Heart left ventricle (tissue), 16 donors: ENCODE measurements around the gene MGMT. TPM values are rescaled to one million over a fixed set of nuclear protein-coding genes. Genes with fewer than 3 reads are reported as not detected.

Experiments used
- ATAC-seq, 4 donors: fragments of 200-7000 bp; cut with Tn5 transposase; one replicate each; pipeline ENCODE4 v1.9.1; 2020 to 2022; ENCODE audit warnings: moderate library complexity in 4 of 4, mild to moderate bottlenecking in 3 of 4, moderate number of reproducible peaks in 1 of 4
- DNase-seq, 5 donors: peaks; one replicate each; pipeline ENCODE4 v3.0.0-alpha.2; 2020
- H3K27ac ChIP-seq, 12 donors: fragments of 200-600 bp; sonication (generic) in 4 of 12; one replicate each; pipeline versions ENCODE4 v1.5.0 to v1.8.0; 2016 to 2022; ENCODE audit warnings: mild to moderate bottlenecking in 2 of 12
- H3K27me3 ChIP-seq, 9 donors: fragments of 200-600 bp; sonication (generic) in 2 of 9; one replicate each; pipeline versions ENCODE4 v1.5.1 to v1.8.0; 2016 to 2022; ENCODE audit warnings: mild to moderate bottlenecking in 3 of 9
- H3K36me3 ChIP-seq, 9 donors: fragments of 200-600 bp; sonication (generic) in 2 of 9; one replicate each; pipeline versions ENCODE4 v1.5.0 to v1.8.0; 2018 to 2022; ENCODE audit warnings: mild to moderate bottlenecking in 2 of 9
- H3K4me1 ChIP-seq, 12 donors: fragments of 200-600 bp; sonication (generic) in 4 of 12; one replicate each; pipeline versions ENCODE4 v1.5.0 to v1.8.0; 2016 to 2022; ENCODE audit warnings: mild to moderate bottlenecking in 3 of 12
- H3K4me3 ChIP-seq, 12 donors: fragments of 200-600 bp; sonication (generic) in 4 of 12; one replicate each; pipeline versions ENCODE4 v1.5.0 to v1.8.0; 2017 to 2022; ENCODE audit warnings: mild to moderate bottlenecking in 9 of 12, moderate library complexity in 4 of 12
- H3K9me3 ChIP-seq, 12 donors: fragments of 200-600 bp; sonication (generic) in 4 of 12; one replicate each; pipeline versions ENCODE4 v1.5.0 to v1.8.0; 2016 to 2022; ENCODE audit warnings: mild to moderate bottlenecking in 1 of 12
- POLR2A ChIP-seq, 2 donors: fragments of 450-650 bp; IDR thresholded peaks; one replicate each; pipeline ENCODE4 v1.6.1; 2017; ENCODE audit warnings: antibody characterized with exemption in 2 of 2, mild to moderate bottlenecking in 2 of 2, moderate library complexity in 2 of 2
- WGBS, 4 donors: extraction: QIAGEN DNeasy Blood & Tissue Kit in 2 of 4; methylation state at CpG; one replicate each; pipeline versions ENCODE4 v1.1.5 to v1.1.7; 2013 to 2018; 5-methylcytosine and 5-hydroxymethylcytosine counted together
- intact Hi-C, 10 donors: fragments of 100-400 bp; cut with DNase I; formaldehyde crosslinking; loops; one replicate each; pipeline versions ENCODE4 v1.11.1 to v1.14.2; 2022
- polyA plus RNA-seq, 2 donors: library from polyadenylated mRNA; stranded (reverse); fragments of 200-250 nt; gene quantifications; one replicate each; pipeline ENCODE4 v1.2.3, GENCODE V29; 2013
- total RNA-seq, 9 donors: library from RNA; depleted of rRNA in 2 of 9; stranded (reverse); fragments of >200 nt in 2 of 9; fragmentation: NEBNext Ultra II Directional in 3 of 9; extraction: Animal tissue kit (Norgen Biotek cat#: 25700) in 3 of 9; gene quantifications; one replicate each; pipeline versions ENCODE4 v1.1.0 to v1.2.4, GENCODE V29; 2016 to 2023
- TF ChIP-seq, protein P1 (sequence below), 12 donors: fragments of 200-600 bp; sonication (generic) in 4 of 12; IDR thresholded peaks; one replicate each; pipeline versions ENCODE4 v1.5.0 to v1.8.0; 2018 to 2022; ENCODE audit warnings: antibody characterized with exemption in 12 of 12, mild to moderate bottlenecking in 5 of 12
- donor health status: ischemic (EF 13 %, LVEDD 7.1; RV severe dilation, severe dysfunction).
- donor health status: healthy with polysubstance abuse.
- donor health status: DM: no; HTN: yes; CAD: no.
- donor health status: DM: no; HTN: no; CAD: no.
- donor health status: ischemic (EF 25% LVEDD 6.9; RV normal size, moderate dysfunction).
- donor health status: ischemic (EF 25% LVEDD 5.7; RV mildly dilated, moderate dysfunction).
- donor health status: healthy.
- donor health status: DM: yes; HTN: yes; CAD: no.
- donor health status: ischemic (EF 35%, LVEDD 5.7; RV mildly dilated, moderate dysfunction).
- donor health status: nonischemic (EF 11% LVEDD 7.7; RV severe dilation, severe dysfunction).
- donor health status: DM: yes; HTN: yes; CAD: no.
- donor health status: PGD.
- donor health status: ischemic (EF 29% LVEDD 5.4; RV normal size, mild dysfunction).
- donor health status: nonischemic (EF 23%, LVEDD 6.1; RV moderate dilation, normal function).

Gene MGMT
- total and polyA plus RNA-seq, 11 donors, result 6.2 to 25.3 (median 11.6) TPM

DNA sequence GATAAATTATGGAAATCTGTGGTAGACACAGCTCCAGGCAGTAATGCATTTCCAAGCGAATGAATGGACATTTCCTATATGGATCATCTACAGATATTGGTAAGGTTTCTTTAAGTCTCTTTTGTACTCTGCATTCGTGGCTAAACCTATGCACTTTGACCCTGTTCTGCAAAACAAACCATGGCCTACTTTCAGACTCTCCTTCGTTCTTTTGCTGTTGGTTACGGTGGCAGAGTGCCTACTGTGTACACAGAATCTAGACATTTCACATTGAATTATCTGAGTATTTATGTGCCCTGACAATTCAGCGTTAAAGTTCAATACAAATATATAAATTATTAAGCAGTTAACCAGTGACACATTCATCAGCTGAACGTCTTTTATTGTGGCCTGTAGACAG is 93.3 kb downstream of the MGMT start:
- Histone ChIP-seq H3K36me3 (no peaks in the 10 kb centered on the region), H3K27ac (no peak overlapping the region), H3K4me1 (no peaks in the 10 kb centered on the region), H3K4me3 (no peak overlapping the region), H3K27me3 (no peaks in the 10 kb centered on the region), H3K9me3 (no peaks in the 10 kb centered on the region)
- 92 to 94% (median 93%) methylated on average over 6 of the region's 6 CpGs for WGBS, 4 donors
- intact Hi-C loops, result no loop called here
- DNase-seq (no peak), ATAC-seq (no peak)
- TF ChIP-seq, protein P1, sequence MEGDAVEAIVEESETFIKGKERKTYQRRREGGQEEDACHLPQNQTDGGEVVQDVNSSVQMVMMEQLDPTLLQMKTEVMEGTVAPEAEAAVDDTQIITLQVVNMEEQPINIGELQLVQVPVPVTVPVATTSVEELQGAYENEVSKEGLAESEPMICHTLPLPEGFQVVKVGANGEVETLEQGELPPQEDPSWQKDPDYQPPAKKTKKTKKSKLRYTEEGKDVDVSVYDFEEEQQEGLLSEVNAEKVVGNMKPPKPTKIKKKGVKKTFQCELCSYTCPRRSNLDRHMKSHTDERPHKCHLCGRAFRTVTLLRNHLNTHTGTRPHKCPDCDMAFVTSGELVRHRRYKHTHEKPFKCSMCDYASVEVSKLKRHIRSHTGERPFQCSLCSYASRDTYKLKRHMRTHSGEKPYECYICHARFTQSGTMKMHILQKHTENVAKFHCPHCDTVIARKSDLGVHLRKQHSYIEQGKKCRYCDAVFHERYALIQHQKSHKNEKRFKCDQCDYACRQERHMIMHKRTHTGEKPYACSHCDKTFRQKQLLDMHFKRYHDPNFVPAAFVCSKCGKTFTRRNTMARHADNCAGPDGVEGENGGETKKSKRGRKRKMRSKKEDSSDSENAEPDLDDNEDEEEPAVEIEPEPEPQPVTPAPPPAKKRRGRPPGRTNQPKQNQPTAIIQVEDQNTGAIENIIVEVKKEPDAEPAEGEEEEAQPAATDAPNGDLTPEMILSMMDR (IDR thresholded peaks at IDR 0.05), result no peak
- no peak for TF ChIP-seq POLR2A (IDR thresholded peaks at IDR 0.05)

DNA sequence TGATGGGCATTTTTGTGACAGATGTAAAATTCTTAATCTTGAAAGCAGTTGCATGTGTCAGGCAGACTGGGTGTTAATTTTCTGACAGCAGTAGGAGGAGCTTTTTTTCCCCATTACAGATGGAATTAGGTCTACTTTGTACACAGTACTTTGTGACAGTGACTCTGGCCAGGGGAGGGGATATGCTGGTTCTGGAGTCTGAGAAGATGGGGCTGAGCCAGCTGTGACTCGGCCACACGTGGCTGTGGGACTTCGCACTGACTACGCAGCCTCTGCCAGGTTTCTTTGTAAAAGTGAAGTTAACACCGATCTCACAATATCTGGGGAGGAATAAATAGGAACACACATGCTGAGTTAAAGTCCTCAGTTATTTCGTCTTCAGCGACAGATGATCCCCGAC is 95.4 kb downstream of the MGMT start:
- no peak overlapping the region for H3K27ac ChIP-seq
- H3K4me3 ChIP-seq, result no peak overlapping the region
- H3K36me3 ChIP-seq, result peaks cover 0 to 4% (median 0%) of the 10 kb centered on the region in 9 donors
- DNase-seq (no peak), ATAC-seq (no peak)
- no peaks in the 10 kb centered on the region for H3K27me3 ChIP-seq
- no peaks in the 10 kb centered on the region for H3K9me3 ChIP-seq
- 93 to 95% (median 93%) methylated on average over 8 of the region's 8 CpGs for WGBS, 4 donors
- TF ChIP-seq, protein P1 (IDR thresholded peaks at IDR 0.05), result no peak
- no peak for TF ChIP-seq POLR2A (IDR thresholded peaks at IDR 0.05)
- H3K4me1 ChIP-seq, result no peaks in the 10 kb centered on the region
- intact Hi-C loops, result no loop called here

DNA sequence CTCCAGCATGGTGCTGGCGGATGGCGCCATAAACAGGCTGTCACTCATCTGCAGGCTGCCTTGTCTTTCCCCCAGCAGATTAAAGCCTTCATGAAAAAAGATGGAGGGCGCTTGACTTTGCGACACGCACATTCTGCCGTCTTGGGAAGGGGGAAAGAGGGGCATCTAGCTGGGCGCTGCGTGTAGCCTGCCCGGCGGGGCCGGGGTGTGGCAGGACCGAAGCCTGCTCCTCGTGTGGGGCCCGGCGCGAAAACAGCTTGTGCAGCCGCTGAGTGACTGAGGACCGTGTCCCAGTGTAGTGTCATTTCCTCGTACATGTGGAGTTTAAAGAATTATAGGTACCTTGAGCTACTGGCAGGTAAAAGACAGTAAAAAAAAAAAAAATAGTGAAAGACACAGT is 97.9 kb downstream of the MGMT start:
- WGBS, 4 donors, result 97 to 98% (median 97%) methylated on average over 19 of the region's 19 CpGs

DNA sequence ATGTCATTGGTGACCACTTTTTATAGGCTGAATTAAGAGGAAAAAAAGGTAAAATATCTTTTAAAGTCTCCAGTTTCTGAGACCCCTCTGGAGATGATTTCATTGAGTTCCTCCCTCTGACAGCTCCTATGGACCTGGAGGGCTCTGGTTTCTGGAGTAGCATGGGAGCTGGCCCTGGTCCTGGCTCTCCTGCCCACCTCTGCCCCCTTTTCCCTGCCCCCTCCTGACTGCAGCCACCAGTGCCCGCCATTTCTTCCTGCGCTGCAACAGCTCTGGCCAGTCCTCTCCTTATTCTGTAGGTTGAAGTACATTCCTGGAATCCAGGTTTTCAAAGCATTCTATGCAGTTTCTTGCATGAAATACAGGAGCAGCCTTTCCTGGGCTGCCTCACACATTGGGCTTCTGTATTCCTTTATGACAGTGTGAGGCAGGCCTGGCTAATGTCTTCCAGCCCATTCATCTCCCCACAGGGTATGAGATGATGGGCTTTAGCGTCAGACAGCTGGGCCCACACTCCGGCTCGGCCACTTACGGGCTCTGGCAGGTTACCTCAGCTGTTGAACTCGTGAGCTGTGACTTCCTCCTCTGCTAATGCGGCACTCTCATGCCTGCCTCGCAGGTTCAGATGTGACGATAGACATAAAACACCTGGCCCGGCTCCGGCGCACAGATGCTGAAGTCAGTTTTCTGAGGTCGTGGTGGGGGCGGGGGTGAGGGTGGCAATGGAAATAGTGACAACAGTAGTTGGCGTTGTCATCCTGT is 101.7 kb downstream of the MGMT start:
- 56 to 82% (median 70%) methylated on average over 11 to 16 of the region's 16 CpGs for WGBS, 4 donors
- no peak overlapping the region for H3K4me3 ChIP-seq
- no peaks in the 10 kb centered on the region for H3K27me3 ChIP-seq
- DNase-seq (no peak), ATAC-seq (peak in 3 of 4 donors; percentile 50 to 55 (median 50))
- H3K9me3 ChIP-seq, result no peaks in the 10 kb centered on the region
- H3K27ac ChIP-seq, result no peak overlapping the region
- peaks cover 0 to 3% (median 0%) of the 10 kb centered on the region in 12 donors for H3K4me1 ChIP-seq
- peaks cover 0 to 4% (median 0%) of the 10 kb centered on the region in 9 donors for H3K36me3 ChIP-seq
- intact Hi-C loops, result no loop called here
- no peak for TF ChIP-seq POLR2A (IDR thresholded peaks at IDR 0.05)
- TF ChIP-seq, protein P1 (IDR thresholded peaks at IDR 0.05), result no peak

More for the DNA sequence above, 97.9 kb downstream of the MGMT start:
- Histone ChIP-seq H3K27ac (no peak overlapping the region), H3K4me3 (no peak overlapping the region), H3K9me3 (no peaks in the 10 kb centered on the region), H3K36me3 (peaks cover 0 to 4% (median 0%) of the 10 kb centered on the region in 9 donors), H3K27me3 (no peaks in the 10 kb centered on the region), H3K4me1 (peaks cover 0 to 3% (median 0%) of the 10 kb centered on the region in 12 donors)
- intact Hi-C loops, result no loop called here
- ATAC-seq, result no peak
- no peak for DNase-seq
- TF ChIP-seq, protein P1 (IDR thresholded peaks at IDR 0.05), result no peak
- TF ChIP-seq POLR2A (IDR thresholded peaks at IDR 0.05), result no peak
